DMS79 treated with DMSO at 0.1 percent for 48 hours (cell line): ENCODE measurements around the gene C3orf70.

Experiments used
- DNase-seq: peaks from one replicate; lab custom pipeline; 2025; lab: John Stamatoyannopoulos, UW

The C3orf70 gene

DNA sequence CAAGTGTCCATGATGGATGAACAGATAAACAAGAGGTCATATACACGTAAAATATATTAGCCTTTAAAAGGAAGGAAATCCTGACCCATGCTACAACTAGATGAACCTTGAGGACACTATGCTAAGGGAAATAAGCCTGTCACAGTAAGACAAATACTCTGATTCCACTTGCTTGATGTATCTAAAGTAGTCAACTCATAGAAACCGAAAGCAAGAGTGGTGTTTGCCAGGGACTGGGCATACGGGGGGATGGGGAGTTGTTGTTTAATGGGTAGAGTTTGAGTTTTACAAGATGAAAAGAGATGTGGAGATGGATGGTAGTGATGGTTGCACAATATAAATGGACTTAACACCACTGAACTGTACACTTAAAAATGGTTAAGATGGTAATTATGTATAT, 65.4 kb downstream of the C3orf70 start:
- no peak for DNase-seq

DNA sequence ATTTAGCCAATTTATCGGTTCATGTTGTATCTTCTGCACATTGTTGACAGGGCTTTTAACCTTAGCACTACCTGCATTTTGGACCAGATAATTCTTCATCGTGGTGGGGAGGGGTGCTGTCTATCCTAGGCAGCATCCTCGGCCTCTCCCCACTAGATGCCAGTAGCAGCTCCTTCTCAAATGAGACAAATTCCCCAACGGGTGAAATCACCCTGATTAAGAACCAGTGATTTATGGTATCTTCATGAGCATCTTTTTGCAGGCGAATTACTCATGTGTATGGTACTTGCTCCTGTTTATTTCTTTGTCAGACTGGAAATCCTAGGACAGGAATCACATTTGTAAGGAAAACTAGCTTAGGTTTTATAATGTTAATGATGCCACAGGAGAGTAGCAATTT, 68.0 kb downstream of the C3orf70 start:
- DNase-seq = no peak

- no peak for DNase-seq
Observed at GRCh38 chr3:185084402-185084801, 68.5 kb downstream of the C3orf70 start.

DNA sequence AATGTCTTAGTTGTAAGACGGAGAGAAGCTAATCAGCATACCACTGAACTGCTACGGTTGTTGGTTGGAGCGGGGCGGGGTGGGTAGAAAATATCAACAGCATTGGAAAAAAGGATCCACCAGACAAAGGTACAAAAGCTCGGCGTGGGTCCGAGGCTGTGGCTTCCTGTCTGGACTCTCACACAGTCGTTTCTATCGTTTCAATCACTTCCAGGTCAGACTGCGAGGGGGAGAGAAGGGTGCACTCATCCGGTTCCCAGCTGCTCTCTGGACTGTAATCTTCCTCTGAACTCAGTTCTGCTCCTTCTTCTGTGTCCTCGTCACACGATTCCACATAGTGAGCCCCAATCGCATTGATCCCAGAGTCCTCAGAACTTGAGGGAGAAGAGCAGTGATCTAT, 70.0 kb downstream of the C3orf70 start:
- no peak for DNase-seq

GRCh38 chr3:185082149-185082548, 70.7 kb downstream of the C3orf70 start:
- DNase-seq = no peak

GRCh38 chr3:185081521-185081920, 71.3 kb downstream of the C3orf70 start:
- DNase-seq = no peak

DNA sequence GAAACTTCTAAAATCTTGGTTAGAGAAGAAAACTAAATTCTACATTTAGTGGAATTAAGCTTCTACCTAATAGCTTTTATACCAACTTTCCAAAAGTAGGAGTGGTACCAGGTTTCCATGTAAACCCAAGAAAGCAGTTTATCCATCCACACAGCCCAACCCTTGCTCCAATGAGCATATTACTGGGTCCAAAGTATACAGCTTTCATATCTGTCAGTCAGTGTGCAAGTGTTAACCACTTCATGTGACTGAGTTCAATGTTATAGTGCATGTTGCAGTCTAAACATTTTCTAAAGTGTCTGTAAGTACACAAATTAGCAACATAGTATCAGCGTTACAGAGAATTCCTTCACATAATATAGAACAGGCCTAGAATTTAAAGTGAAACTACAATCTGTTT, 73.2 kb downstream of the C3orf70 start:
- no peak for DNase-seq

- no peak for DNase-seq
Observed at GRCh38 chr3:185076219-185076618, 76.6 kb downstream of the C3orf70 start.

GRCh38 chr3:185075547-185075946, 77.3 kb downstream of the C3orf70 start:
- DNase-seq = no peak

- DNase-seq = no peak
Observed at GRCh38 chr3:185071287-185071800, 81.5 kb downstream of the C3orf70 start.

- DNase-seq = no peak
Observed at GRCh38 chr3:185070491-185071286, 82.2 kb downstream of the C3orf70 start.

- DNase-seq = no peak
Observed at GRCh38 chr3:185069037-185070030, 83.5 kb downstream of the C3orf70 start.

DNA sequence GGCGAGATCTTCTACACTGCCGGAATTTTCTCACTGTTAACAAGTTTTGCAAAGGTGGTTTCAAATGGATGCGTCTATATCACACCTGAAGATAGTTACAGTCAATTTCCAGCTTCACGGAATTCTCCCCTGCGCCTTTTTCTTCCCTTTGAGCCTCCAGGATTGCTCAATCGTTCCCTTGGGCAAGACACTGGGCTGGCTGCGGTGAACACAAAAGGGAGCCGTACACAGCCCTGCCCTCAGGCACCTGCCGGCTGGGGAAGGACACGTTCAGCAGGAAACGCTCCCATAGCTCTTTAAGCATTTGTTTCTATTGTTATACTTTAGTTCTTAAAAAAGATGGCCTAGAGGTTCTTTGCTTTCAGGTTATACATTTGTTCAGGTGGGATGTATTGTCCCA, 85.7 kb downstream of the C3orf70 start:
- no peak for DNase-seq

- no peak for DNase-seq
Observed at GRCh38 chr3:185066251-185066650, 86.6 kb downstream of the C3orf70 start.

GRCh38 chr3:185065059-185065458, 87.8 kb downstream of the C3orf70 start:
- no peak for DNase-seq

DNA sequence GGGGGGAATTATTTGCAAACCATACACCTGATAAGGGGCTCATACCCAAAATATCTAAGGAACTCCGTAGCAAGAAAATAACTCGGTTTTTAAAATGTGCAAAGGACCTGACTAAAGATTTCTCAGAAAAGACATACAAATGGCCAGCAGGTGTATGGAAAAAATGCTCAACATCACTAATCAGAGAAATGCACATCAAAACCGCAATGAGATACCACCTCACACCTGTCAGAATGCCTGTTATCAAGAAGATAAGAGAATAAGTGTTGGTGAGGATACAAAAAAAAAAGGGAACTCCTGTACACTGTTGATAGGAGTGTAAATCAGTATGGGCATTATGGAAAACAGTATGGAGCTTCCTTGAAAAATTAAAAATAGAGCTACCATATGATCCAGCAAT, 89.4 kb downstream of the C3orf70 start:
- DNase-seq = no peak

GRCh38 chr3:185062191-185062590, 90.7 kb downstream of the C3orf70 start:
- no peak for DNase-seq

- DNase-seq = no peak
Observed at GRCh38 chr3:185060655-185061054, 92.2 kb downstream of the C3orf70 start.

- no peak for DNase-seq
Observed at GRCh38 chr3:185059766-185060165, 93.1 kb downstream of the C3orf70 start.

GRCh38 chr3:185058796-185059195, 94.1 kb downstream of the C3orf70 start:
- no peak for DNase-seq

DNA sequence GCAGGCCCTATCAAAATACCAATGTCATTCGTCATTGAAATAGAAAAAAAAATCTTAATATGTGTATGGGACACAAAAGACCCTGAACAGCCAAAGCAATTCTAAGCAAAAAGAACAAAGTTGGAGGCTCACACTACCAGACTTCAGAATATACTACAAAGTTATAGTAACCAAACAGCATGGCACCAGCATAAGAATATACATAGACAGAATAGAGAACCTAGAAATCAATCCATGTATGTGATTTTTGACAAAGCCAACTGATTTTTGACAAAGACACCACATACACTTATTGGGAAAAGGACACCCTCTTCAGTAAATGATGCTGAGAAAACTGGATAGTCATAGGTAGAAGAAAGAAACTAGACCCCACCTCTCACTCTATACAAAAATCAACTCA, 95.0 kb downstream of the C3orf70 start:
- no peak for DNase-seq

- DNase-seq = no peak
Observed at GRCh38 chr3:185056908-185057307, 96.0 kb downstream of the C3orf70 start.

DNA sequence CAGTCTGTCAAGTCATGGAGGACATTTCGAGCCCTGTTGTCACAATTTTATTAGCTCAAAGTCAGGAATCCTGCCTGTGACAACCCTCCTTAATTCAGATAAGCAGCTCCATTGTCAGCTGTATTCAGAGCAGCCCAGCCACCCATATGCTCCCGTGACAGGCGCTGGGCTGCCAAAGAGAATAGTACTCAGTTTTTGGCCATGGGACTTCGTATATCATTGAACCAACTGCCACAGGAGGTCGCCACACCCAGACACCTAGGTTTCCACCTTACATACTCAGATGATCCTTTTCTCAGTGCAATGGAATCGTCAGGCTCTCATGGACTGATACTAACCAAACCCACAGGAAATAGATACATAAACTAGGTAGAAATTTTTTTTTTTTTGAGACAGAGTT, 100.2 kb downstream of the C3orf70 start:
- DNase-seq = no peak
